Endodermal cell (in vitro differentiated cells): Measurements from ENCODE around the gene AFF2. TPM values are rescaled to one million over a fixed set of nuclear protein-coding genes. Genes with fewer than 3 reads are reported as not detected.

Experiments used
- DNase-seq: peaks from one replicate; pipeline ENCODE4 v3.0.0-alpha.2; 2017
- H3K27ac ChIP-seq: 2 replicates; pipeline ENCODE4 v1.5.1; 2013; ENCODE audit warnings: mild to moderate bottlenecking, low read depth, low read length, moderate library complexity
- H3K27me3 ChIP-seq: 2 replicates; pipeline ENCODE4 v1.6.1; 2013; ENCODE audit warnings: mild to moderate bottlenecking, low read length, moderate library complexity; ENCODE audit not compliant: insufficient read depth, control insufficient read depth, poor library complexity, severe bottlenecking
- H3K36me3 ChIP-seq: 2 replicates; pipeline ENCODE4 v1.7.0; 2013; ENCODE audit warnings: mild to moderate bottlenecking, low read length, moderate library complexity; ENCODE audit not compliant: control insufficient read depth, insufficient read depth
- H3K4me1 ChIP-seq: one replicate; pipeline ENCODE4 v1.7.0; 2013; ENCODE audit warnings: low read length; ENCODE audit not compliant: control insufficient read depth, insufficient read depth
- H3K4me3 ChIP-seq: 2 replicates; pipeline ENCODE4 v1.5.1; 2013; ENCODE audit warnings: mild to moderate bottlenecking, low read length, moderate library complexity
- H3K9ac ChIP-seq: 2 replicates; pipeline ENCODE4 v1.6.1; 2013; ENCODE audit warnings: mild to moderate bottlenecking, low read length, moderate library complexity; ENCODE audit not compliant: poor library complexity, severe bottlenecking; ENCODE audit errors: extremely low read depth
- H3K9me3 ChIP-seq: 2 replicates; pipeline ENCODE4 v1.6.1; 2013; ENCODE audit warnings: mild to moderate bottlenecking, low read length, moderate library complexity; ENCODE audit not compliant: control insufficient read depth
- H3K27ac Mint-ChIP-seq: 2 replicates; pipeline ENCODE4 v1.8.0; 2020; ENCODE audit warnings: mixed read lengths
- H3K27me3 Mint-ChIP-seq: 2 replicates; pipeline ENCODE4 v1.8.0; 2021; ENCODE audit warnings: mild to moderate bottlenecking, mixed read lengths; ENCODE audit not compliant: insufficient read depth
- H3K36me3 Mint-ChIP-seq: 2 replicates; pipeline ENCODE4 v1.8.0; 2020; ENCODE audit warnings: low read depth, mixed read lengths
- H3K4me1 Mint-ChIP-seq: 2 replicates; pipeline ENCODE4 v1.8.0; 2020; ENCODE audit warnings: mixed read lengths
- H3K4me3 Mint-ChIP-seq: 2 replicates; pipeline ENCODE4 v1.8.0; 2020; ENCODE audit warnings: mild to moderate bottlenecking, moderate library complexity, mixed read lengths
- H3K9me3 Mint-ChIP-seq: 2 replicates; pipeline ENCODE4 v1.8.0; 2020; ENCODE audit warnings: mild to moderate bottlenecking, mixed read lengths
- WGBS, 2 experiments: methylation state at CpG; one replicate each; pipeline versions ENCODE4 v1.1.5 to v1.1.7; 2013; ENCODE audit warnings: missing lambda C conversion rate in 2 of 2, mixed read lengths in 1 of 2; ENCODE audit not compliant: insufficient coverage in 1 of 2, insufficient read length in 1 of 2; 5-methylcytosine and 5-hydroxymethylcytosine counted together
- total RNA-seq, 2 donors: library from RNA; stranded (reverse); fragmentation: NEBNext Ultra II Directional in 1 of 2; extraction: Animal tissue kit (Norgen Biotek cat#: 25700) in 1 of 2; gene quantifications; 2 replicates in 1 of 2; 3 replicates in 1 of 2; pipeline ENCODE4 v1.2.1, GENCODE V29; 2021
- TF ChIP-seq, protein P1 (sequence below): fragments of 200-600 bp; sonication (generic); conservative IDR thresholded peaks from 2 replicates; pipeline ENCODE4 v1.5.0; 2021; ENCODE audit warnings: antibody characterized with exemption, mild to moderate bottlenecking

AFF2 gene
- total RNA-seq, 2 donors from 2014 or later: 3.7 to 5.6 TPM

DNA sequence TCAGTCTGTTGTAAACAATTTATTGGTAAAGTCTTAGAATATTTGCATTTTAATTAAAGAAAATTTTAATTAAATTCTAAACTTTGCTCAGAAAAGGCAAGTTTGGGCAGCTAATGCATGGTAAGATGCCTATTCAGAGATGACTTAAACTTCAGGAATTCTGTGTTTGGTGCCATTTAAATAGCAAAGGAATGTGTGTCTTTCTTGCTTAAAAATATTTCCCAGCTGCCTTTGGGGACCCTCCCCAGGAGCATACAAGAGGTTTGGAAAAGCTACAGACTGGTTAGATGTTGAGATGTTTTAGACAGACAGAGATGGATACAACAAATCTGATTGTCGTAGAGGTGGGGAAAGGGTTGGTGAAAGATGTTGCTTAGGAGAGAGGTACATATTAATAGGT lies 36.5 kb downstream of the AFF2 start:
- WGBS, 2 experiments: no CpG with 5 or more reads among the region's 1 CpG
- peaks cover 16% of the 10 kb centered on the region for H3K4me1 Mint-ChIP-seq
- H3K27me3 Mint-ChIP-seq: no peaks in the 10 kb centered on the region
- Histone ChIP-seq H3K4me1 (peaks cover 3% of the 10 kb centered on the region), H3K9ac (no peak overlapping the region), H3K4me3 (no peak overlapping the region), H3K27me3 (no peaks in the 10 kb centered on the region), H3K27ac (no peak overlapping the region), H3K9me3 (no peaks in the 10 kb centered on the region), H3K36me3 (no peaks in the 10 kb centered on the region)
- TF ChIP-seq, protein P1, sequence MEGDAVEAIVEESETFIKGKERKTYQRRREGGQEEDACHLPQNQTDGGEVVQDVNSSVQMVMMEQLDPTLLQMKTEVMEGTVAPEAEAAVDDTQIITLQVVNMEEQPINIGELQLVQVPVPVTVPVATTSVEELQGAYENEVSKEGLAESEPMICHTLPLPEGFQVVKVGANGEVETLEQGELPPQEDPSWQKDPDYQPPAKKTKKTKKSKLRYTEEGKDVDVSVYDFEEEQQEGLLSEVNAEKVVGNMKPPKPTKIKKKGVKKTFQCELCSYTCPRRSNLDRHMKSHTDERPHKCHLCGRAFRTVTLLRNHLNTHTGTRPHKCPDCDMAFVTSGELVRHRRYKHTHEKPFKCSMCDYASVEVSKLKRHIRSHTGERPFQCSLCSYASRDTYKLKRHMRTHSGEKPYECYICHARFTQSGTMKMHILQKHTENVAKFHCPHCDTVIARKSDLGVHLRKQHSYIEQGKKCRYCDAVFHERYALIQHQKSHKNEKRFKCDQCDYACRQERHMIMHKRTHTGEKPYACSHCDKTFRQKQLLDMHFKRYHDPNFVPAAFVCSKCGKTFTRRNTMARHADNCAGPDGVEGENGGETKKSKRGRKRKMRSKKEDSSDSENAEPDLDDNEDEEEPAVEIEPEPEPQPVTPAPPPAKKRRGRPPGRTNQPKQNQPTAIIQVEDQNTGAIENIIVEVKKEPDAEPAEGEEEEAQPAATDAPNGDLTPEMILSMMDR: no peak
- no peak overlapping the region for H3K4me3 Mint-ChIP-seq
- H3K27ac Mint-ChIP-seq: no peak overlapping the region
- DNase-seq: no peak
- no peaks in the 10 kb centered on the region for H3K36me3 Mint-ChIP-seq
- peaks cover 37% of the 10 kb centered on the region for H3K9me3 Mint-ChIP-seq

DNA sequence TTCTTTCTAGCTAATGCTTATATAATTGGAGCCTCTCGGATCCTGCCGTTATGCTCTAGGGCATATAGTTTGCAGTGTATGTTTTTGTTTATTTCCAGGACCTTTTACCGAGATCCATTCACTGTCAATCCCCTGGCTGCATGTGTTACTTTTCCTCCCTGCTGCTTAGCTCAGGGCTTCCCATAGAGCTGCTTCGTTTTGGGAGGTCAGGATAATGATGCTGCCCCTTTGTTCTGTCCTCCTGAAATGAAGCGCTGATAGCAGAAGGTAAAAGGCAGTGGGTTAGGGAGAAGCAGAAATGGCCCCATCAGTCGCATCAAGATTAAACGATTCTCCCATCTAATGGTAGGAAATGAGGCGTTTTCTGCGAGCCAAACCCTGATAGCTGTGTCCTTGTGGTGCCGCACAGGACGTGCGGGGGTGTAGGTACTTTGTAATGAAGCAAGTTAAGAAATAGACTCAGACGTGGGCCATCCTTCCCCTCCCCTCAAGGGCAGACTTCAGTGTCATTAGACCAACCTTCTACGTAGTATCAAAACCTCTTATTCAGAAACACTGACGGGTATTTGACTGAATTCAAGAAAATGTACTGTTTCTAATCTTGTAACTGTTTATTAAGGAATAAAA lies 37.3 kb downstream of the AFF2 start:
- H3K36me3 ChIP-seq: no peaks in the 10 kb centered on the region
- H3K27ac ChIP-seq: no peak overlapping the region
- H3K9me3 ChIP-seq: no peaks in the 10 kb centered on the region
- no peaks in the 10 kb centered on the region for H3K27me3 ChIP-seq
- TF ChIP-seq, protein P1: no peak
- H3K4me3 Mint-ChIP-seq: no peak overlapping the region
- H3K4me1 Mint-ChIP-seq: peaks cover 16% of the 10 kb centered on the region
- H3K27ac Mint-ChIP-seq: no peak overlapping the region
- H3K9ac ChIP-seq: no peak overlapping the region
- no peaks in the 10 kb centered on the region for H3K27me3 Mint-ChIP-seq
- WGBS, 2 experiments: 63% methylated on average over 11 of the region's 15 CpGs; no CpG with 5 or more reads in 1 of the 2 experiments
- H3K4me1 ChIP-seq: peaks cover 3% of the 10 kb centered on the region
- no peak for DNase-seq
- H3K4me3 ChIP-seq: no peak overlapping the region
- peaks cover 36% of the 10 kb centered on the region for H3K9me3 Mint-ChIP-seq
- H3K36me3 Mint-ChIP-seq: no peaks in the 10 kb centered on the region

DNA sequence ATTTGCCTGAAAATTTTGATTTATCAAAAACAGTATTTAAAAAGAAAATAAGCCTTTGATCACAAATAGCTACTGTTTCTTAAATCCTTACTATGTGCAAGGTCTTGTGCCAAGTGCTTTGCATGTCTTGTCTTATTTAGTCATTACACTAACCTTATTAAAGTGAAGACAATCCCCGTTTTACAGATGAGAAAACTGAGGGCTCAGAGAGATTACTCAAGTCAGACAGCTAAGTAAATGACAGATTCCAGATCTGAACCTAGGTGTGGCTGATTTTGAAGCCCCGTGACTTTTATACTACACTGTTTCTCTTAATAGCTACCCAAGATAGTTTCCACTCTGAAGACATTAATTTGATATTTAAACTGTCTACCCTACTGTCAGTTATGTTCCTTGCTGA lies 38.2 kb downstream of the AFF2 start:
- H3K27me3 Mint-ChIP-seq: no peaks in the 10 kb centered on the region
- Histone ChIP-seq H3K36me3 (no peaks in the 10 kb centered on the region), H3K9ac (no peak overlapping the region), H3K27ac (no peak overlapping the region), H3K27me3 (no peaks in the 10 kb centered on the region), H3K4me3 (no peak overlapping the region), H3K4me1 (peaks cover 3% of the 10 kb centered on the region), H3K9me3 (no peaks in the 10 kb centered on the region)
- no peak overlapping the region for H3K4me3 Mint-ChIP-seq
- H3K36me3 Mint-ChIP-seq: no peaks in the 10 kb centered on the region
- 85 to 100% methylated on average over 1 to 2 of the region's 2 CpGs for WGBS, 2 experiments
- H3K27ac Mint-ChIP-seq: no peak overlapping the region
- peaks cover 21% of the 10 kb centered on the region for H3K4me1 Mint-ChIP-seq
- TF ChIP-seq, protein P1: no peak
- peaks cover 40% of the 10 kb centered on the region for H3K9me3 Mint-ChIP-seq
- DNase-seq: no peak
